Retina (tissue), 1 donor: ENCODE results near the gene SPINK8.
A peak's percentile ranks its signal among the peaks of the same experiment; 100 is the strongest.
"Not testable (repeated sequence)": the region's sequence is repeated elsewhere in the genome, so short reads cannot be mapped to it uniquely, and the experiment has no call there.

Experiments
- DNase-seq: peaks from one replicate; pipeline ENCODE4 v3.0.0-alpha.2; 2016

The SPINK8 gene

GRCh38 chr3:48275287-48276027 is 58.0 kb downstream of the SPINK8 start:
- no peak for DNase-seq

GRCh38 chr3:48274452-48274851 is 59.0 kb downstream of the SPINK8 start:
- DNase-seq = no peak

- peak; percentile 72 for DNase-seq
These were observed 59.8 kb downstream of the SPINK8 start for GRCh38 chr3:48273594-48274211.

GRCh38 chr3:48271763-48272498 is 61.5 kb downstream of the SPINK8 start:
- DNase-seq = no peak

GRCh38 chr3:48271223-48271622 is 62.2 kb downstream of the SPINK8 start:
- DNase-seq = not testable (repeated sequence)

GRCh38 chr3:48270306-48270705 is 63.2 kb downstream of the SPINK8 start:
- DNase-seq = no peak

- no peak for DNase-seq
These were observed 63.9 kb downstream of the SPINK8 start for GRCh38 chr3:48269592-48269991.

- no peak for DNase-seq
These were observed 64.4 kb downstream of the SPINK8 start for GRCh38 chr3:48268936-48269561.

- DNase-seq = no peak
These were observed 65.0 kb downstream of the SPINK8 start for GRCh38 chr3:48268381-48268935.

- DNase-seq = no peak
These were observed 65.7 kb downstream of the SPINK8 start for GRCh38 chr3:48267782-48268181.

- no peak for DNase-seq
These were observed 74.9 kb downstream of the SPINK8 start for GRCh38 chr3:48258530-48258929.
